CMK (cell line): ENCODE results near the gene TGFBR2.

Experiments
- DNase-seq: peaks from one replicate; pipeline ENCODE4 v3.0.0-alpha.2; 2010; ENCODE audit warnings: low read depth

TGFBR2 gene

DNA sequence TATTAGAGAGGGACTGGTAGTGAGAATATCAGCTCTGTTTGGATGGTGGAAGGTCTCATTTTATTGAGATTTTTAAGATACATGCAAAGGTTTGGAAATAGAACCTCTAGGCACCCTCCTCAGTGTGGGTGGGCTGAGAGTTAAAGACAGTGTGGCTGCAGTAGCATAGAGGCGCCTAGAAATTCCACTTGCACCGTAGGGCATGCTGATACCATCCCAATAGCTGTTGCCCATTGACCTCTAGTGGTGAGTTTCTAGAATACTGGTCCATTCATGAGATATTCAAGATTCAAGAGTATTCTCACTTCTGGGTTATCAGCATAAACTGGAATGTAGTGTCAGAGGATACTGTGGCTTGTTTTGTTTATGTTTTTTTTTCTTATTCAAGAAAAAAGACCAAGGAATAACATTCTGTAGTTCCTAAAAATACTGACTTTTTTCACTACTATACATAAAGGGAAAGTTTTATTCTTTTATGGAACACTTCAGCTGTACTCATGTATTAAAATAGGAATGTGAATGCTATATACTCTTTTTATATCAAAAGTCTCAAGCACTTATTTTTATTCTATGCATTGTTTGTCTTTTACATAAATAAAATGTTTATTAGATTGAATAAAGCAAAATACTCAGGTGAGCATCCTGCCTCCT lies 87.2 kb downstream of the TGFBR2 start:
- DNase-seq, result peak; percentile 29

DNA sequence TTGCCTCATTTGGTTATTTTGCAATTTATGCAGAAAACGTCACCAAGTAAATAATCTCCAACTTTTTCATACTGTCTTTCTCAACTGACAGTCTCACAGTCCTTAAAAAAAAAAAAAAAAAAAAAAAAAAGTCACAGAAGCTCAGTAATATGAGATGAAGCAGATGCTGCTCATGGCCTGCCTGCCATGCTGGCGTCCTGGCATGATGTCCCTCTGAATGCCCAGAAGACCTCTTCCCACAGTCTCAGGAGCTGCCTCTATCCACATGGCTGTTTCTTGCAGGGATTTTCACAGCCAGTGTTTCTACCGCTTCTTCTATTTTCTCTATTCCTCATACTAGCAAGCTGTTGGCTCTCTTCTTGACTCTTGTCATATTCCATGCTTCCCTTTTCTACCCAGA lies 87.7 kb downstream of the TGFBR2 start:
- no peak for DNase-seq

DNA sequence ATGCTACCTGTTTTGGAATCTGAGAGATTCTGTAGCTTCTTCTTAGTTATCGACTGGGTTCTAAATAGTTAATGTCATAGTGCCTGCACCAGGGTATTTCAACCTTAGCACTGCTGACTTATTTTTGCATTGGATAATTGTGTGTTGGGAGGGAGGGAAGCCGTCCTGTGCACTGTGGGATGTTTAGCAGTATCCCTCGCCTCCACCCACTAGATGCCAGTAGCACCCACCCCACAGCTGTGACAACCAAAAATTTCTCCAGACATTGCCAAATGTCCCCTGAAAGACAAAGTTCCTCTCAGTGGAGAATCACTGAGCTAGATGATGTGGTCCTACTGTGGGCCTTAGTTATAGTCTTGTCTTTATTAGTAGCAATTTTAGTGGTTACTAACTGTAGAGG lies 88.3 kb downstream of the TGFBR2 start:
- DNase-seq, result no peak

DNA sequence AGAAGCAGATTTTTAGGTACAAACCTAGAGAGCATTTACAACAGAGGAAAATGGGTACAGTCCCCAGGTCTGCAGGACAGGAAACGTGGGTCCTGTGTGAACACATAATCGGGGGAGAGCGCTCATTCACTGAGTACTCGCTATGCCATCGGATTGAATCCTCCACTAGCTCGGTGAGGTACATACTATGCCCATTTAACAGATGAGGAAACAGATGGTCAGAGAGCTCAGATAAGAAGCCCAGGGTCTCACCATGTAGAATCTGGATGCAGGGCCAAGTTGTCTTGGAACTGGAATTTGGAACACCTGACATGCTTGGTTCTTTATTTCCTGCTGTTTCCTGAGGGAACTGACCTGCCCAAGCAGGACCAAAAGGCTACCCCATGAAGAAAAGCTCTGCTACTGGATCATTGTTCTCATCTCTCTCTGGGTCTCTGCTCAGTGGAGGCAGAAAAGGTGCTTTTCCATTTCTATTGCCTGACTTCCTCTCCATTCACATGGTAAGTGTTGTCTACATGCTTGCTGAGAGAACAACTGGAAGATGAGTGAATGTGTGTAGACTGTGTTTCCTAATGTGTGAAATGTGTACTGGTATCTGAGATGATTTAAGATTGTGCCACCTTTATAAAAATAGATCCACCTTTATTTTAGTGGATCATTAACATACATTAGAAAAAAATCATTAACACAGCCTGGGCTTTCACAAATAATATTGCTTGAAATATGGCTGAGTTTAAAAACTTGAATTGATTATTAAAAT lies 89.1 kb downstream of the TGFBR2 start:
- no peak for DNase-seq

DNA sequence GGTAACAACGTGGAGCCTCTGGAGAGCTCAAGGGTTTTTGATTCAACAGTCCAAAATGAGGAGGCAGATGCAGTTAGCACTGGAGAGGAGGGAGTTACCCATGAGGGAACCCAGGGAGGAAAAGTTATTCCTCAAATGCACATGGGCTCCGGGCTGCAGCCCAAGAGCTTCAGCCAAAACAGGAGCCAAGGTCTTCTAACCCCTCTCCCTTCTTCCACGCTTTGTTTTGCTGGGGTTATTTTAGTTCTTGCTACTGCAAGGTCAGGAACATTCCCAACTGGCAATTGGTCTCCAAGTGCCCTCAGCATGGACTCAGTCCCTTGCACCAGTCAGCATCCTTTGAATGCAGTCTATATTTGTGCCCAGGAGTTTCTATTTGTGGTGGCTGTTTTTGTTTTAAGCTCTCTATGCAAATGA lies 90.0 kb downstream of the TGFBR2 start:
- no peak for DNase-seq

DNA sequence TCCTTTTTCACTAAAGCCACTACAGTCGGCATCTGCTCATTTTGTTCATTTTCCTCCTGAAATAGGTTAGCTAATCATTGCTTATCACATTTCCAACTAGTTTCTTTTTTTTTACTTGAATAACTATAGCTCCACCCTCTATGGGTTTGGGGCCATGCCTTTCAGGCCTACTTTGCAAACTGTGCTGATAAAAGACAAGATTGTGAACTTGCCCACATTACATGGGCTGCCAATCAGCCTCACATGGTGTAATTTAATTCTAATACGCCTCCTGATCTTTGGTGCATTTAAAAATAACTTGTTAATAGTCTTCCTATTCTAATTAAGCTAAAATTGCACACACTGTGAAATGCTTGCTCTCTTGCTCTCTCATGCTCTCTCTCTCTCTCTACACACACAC lies 90.5 kb downstream of the TGFBR2 start:
- no peak for DNase-seq

DNA sequence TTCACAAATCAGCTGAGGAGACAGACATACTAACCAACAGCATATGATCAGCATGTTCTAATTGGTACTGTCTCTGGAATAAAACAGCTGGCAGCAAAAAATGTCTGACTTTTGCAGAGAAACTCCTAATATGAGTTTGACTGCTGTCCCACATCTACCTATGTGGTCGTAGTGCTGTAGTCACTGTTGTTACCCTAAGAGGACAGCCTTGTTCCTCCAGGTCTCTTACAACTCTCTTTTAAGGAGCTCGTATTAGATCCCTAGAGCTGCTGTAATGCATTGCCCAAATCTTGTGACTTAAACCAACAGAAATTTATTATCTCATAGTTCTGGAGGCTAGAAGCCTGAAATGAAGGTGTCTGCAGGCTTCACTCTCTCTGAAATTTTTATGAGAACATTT lies 92.1 kb downstream of the TGFBR2 start:
- no peak for DNase-seq

DNA sequence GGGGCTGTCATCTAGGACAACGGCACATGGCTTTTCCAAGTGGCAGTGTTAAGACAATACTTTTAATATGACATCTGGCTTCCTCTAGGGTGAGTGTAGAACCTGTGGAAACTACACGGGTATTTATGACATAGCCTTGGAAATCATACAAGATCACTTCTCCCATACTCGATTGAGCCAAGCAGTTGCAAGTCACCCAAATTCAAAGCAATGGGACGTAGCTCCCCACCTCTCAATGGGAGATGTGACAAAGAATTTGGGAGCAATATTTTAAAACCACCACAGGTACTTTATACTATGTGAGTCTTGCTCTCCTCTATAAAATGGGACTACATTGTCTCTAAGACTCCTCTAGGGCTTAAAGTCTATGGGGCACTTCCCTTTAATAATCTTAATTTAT lies 93.5 kb downstream of the TGFBR2 start:
- DNase-seq, result no peak

DNA sequence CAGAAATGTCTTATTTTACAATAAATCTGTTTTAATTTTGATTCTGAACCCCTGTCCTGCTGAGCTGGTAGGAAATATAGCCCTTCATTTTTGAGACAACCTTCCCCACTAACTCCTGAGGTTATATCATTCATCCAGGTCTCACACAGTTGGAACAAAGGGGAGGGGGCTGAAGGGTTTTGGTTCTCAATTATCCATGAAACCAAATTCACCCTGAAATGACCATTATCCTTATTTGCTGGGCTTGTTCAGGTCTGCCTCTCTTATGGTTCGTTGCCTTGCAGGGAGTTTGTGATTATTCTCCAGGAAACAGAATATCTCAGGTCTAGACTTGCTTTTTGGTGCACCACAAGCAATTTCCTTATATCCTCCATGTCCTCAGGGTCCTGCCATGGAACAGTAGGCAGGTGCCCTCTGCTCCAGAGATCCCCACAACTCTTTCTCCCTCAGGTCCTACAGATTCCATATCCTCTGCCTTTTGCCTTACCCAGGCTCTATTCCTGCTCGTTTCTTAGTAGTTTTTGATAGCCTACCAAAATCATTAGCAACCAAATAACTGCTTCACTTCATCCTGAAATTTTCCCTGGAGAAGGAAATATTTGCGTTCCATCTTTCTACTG lies 94.4 kb downstream of the TGFBR2 start:
- DNase-seq, result no peak

DNA sequence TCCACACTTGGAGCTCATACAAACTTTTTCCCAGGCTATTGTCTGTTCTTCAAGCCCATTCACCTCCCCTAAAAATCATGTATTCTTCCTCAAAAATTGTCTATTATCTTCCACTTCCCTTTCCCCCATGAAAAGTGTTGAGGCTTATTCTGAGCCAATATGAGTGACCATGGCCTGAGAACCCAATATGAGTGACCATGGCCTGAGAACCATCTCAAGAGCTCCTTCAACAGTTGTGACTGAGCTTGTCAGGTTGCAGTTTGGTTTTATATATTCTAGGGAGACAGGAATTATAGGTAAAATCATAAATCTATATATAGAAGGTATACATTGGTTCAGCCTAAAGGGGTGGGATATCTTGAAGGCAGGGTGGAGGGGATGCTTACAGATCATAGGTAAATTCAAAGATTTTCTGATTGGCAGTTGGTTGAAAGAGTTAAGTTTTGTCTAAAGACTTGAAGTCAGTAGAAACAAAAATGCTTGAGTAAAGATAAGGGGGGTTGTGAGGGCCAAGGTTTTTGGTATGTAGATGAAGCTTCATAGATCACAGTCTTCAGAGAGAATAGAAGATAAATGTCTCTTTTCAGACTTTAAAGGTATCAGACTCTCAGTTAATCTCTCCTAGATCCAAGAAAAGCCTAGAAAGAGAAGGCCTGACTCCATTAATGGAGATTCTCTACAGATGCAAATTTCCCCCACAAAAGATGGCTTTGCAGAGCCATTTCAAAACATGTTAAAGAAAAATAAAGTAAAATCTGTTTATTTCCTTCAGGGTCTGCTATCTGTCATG lies 95.8 kb downstream of the TGFBR2 start:
- no peak for DNase-seq

DNA sequence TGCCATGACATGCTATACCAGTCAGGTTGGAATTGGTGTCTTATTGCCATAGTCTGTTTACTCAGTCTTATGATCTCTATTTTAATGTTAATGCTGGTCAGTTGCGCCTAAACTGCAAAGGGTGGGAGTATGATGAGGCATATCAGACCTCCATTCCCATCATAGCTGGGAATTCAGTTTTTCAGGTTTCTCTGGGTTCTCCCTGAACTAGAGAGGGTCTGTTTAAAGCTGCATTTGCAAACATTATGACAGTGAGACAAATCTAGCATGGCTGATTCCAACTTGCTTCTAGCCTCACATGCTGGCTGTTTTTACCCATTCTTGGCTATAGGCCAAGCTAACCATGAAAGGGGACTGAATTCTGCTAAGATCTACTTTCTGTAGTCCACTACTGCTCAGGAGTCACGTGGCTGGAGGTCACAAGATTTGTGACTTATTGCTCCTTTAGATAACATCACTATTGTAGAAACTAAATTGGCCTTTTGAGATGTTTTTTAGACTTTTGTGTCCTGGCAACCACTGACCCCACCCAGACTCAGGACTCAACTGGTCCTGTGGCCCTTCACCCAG lies 96.5 kb downstream of the TGFBR2 start:
- DNase-seq, result no peak

DNA sequence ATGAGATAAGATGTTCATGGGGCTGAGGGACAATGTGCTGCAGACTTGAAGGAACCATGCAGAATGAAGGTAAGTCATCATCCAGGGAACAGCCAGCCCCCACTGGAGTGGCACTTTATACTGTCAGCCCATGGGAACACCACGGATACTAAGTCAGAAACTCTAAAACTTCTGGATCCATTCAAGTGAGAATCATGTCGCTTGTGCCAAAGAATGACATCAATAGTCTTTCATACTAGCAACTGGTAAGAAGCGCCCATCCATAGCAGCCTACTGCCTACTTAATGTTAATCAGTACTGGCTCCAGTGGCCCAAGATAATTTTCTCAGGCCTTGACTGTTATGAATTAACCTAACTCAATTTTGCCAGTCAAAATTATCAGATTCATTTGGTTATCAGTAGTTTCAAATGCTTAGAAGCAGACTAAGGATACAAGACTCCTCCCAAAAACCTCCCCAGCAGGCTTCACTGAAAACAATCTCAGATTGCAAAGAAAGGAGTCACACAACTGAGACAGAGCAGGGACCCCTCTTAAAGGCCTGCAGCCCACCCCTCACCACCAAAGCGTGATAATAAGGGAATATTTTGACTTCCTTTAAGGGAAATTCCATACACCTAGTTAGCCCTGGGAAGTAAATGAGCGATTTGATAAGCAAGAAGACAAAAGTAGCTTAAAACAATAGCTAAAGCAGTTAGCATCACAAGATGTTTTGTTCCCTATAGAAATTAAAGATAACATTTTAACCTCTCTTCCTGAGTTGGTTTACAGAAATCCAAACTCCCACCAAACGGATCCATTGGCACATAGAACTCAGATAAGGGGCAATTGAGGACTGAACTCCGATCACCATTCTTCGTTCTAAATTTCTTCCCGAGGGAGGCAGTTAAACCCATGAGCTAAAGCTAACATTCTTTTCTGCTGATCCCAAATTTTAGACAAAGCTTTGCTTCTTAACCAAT lies 98.8 kb downstream of the TGFBR2 start:
- DNase-seq, result no peak

DNA sequence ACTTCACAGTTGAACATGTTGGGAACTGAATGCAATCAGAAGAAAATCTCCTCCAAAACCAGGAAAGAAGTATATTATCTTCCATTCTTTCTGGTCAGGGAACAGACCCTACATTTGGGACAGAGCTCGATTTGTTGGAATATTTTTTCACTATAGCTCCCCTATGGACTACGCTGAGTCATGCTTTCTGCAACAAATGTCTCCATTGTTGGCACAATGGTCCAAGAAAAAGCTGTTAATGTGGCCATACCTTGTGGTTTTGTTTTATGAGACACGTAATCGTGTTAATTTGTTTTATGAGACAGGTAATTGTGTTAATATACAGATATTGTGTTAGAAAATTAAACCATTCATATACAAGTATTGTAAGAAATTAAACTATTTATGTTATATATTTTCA lies 101.4 kb downstream of the TGFBR2 start:
- no peak for DNase-seq

DNA sequence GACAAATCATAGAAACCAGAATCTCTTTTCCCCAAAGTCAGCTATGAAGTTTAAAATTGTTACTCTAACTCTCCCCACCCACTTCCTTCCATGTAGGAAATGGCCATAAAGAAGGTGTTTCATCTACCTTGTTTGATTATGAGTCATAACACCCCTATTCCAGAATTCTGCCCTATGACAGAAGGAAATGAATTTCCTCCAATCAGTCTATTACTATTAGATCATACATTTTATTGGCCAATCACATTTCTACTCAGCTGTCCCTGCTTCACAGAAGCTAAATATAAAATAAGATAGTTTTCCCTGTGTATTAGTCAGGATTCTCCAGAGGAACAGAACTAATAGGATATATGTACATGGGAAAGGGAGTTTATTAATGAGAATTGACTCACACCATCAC lies 102.1 kb downstream of the TGFBR2 start:
- no peak for DNase-seq

DNA sequence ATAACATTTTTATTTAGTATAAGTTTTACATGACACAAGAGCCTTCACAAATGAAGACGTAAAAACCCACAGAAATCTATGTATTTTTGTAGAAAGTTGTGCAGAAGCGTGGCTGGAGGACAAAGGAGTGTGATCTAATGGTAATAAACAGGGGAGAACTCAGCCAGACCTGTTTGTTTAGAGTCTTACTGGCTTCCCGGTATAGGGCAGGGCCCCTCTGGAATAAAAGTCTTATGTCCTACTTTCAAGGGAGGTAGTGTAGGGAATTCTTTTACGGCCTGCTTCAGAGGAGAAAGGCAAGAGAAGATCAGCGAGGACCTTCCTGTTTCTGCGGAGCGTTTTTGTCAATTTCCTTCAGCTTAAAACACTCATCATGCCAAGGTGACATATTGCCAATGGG lies 103.6 kb downstream of the TGFBR2 start:
- DNase-seq, result no peak

DNA sequence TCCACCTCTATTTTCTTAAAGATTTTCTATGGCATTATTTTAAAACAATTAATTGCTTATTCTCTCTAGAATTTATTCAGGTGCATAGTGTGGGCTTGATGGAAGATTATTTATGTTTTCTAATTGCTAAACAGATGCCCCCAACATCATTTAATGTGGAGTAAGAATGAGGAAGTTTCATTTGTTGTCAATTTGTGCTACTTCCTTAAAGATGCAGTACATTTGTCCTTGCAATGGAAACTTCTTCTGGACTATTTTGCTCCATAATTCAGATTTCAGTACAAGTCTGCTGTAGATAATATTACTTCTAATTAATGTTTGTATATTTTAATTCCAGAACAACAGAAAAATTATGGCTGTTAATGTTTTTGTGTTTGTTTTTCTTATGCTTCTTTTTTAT lies 104.8 kb downstream of the TGFBR2 start:
- DNase-seq, result no peak

DNA sequence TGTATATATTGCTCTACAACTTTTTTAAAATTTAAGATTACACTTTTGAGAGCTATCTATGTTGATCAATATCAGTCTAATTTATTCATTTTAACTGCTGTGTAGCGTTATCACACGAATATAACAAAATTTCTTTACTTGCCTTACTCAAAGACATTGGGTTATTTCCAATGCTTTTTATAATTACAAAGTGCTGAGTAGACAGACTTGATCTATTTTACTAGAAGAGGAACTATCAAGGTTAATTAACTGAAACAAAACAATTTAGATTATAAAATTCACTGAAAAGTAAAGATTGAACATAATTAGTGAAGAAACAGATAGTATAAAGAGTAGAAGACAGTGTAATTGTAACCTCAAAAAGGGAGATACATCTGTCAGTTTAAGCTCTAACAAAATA lies 105.5 kb downstream of the TGFBR2 start:
- no peak for DNase-seq

DNA sequence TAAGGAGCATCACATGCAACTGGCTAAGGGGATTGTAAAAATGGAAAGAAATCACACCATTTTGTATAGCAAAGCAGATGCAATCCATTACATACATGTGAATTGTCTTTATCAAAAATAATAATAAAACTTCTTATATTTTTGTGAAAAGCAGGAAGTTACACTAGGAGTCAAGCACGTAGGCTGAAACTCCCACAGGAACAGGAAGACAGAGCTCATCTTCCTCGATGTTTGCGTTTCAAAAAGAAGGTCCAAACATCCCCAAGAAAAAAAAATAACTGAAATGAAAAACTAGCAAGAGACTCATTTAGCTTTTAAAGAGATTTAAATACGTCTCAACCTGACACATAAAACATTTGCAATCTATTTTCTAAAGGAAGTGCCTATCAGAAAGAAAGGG lies 106.6 kb downstream of the TGFBR2 start:
- no peak for DNase-seq

DNA sequence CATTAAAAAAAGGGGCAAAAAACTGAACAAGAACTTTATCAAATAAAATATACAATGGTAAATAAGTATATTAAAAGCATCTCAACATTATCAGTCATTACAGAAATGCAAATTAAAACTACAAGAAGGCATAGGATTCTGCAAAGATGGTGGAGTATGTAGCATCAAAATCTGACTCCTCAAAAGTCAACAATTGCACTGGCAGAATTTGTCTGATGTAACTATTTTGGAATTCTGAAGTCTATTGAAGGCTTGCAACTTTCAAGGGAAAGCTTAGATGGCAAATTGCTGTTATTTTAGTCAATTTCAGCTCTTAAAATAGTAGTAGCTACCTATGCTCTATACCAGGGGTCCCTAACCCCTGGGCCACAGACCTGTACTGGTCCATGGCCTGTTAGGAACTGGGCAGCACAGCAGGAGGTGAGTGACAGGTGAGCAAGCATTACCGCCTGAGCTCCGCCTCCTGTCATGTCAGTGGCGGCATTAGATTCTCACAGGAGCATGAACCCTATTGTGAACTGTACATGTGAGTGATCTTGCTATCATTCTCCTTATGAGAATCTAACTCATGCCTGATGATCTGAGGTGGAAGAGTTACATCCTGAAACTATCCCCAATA lies 107.6 kb downstream of the TGFBR2 start:
- no peak for DNase-seq

DNA sequence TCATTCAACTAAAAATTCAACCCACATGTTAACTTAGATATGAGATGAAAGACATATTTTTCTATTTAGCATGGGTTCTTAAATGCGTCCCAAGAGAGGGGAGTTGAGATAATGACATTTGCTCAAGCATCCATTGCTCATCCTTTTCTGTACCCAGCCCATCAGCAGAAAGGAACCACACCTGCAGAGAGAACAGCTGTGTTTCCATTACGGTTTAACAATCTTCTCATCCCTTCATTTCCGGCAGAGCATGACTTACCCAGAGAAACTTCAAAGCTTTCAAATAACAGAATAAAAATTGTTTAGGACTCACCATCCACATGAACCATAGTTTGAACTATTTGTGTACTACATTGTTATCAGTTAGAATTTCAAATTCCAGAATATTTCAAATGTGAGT lies 113.1 kb downstream of the TGFBR2 start:
- no peak for DNase-seq
